K562 (cell line): ENCODE data around the gene POLD1. TPM values are rescaled to one million over a fixed set of nuclear protein-coding genes. Genes with fewer than 3 reads are reported as not detected.

Experiments used
- ATF2 ChIP-seq: sonication (generic); formaldehyde crosslinking; IDR thresholded peaks from 2 replicates; pipeline ENCODE4 v1.8.1; 2022; ENCODE audit warnings: missing genetic modification reagents
- BRD4 ChIP-seq: fragments of 200-600 bp; sonication (generic); IDR thresholded peaks from 2 replicates; pipeline ENCODE4 v1.6.1; 2017; ENCODE audit warnings: inconsistent platforms
- BRD9 ChIP-seq: fragments of 450-650 bp; IDR thresholded peaks from 2 replicates; pipeline ENCODE4 v1.6.1; 2018; ENCODE audit warnings: low read depth; ENCODE audit not compliant: partially characterized antibody
- DPF2 ChIP-seq: fragments of 450-650 bp; IDR thresholded peaks from 2 replicates; pipeline ENCODE4 v1.6.1; 2016
- ETV5 ChIP-seq: sonication (generic); formaldehyde crosslinking; IDR thresholded peaks from 2 replicates; pipeline ENCODE4 v1.4.0; 2020; ENCODE audit warnings: low read depth, mild to moderate bottlenecking, missing genetic modification reagents
- FOXJ2 ChIP-seq: fragments of 200-800 bp; sonication (Bioruptor generic); IDR thresholded peaks from 2 replicates; pipeline ENCODE4 v1.6.1; 2016; ENCODE audit warnings: missing genetic modification characterization, missing compliant biosample characterization
- ILF3 ChIP-seq: fragments of 450-650 bp; IDR thresholded peaks from 2 replicates; pipeline ENCODE4 v1.6.1; 2018; ENCODE audit warnings: antibody characterized with exemption, mild to moderate bottlenecking, moderate library complexity, borderline replicate concordance
- JUN ChIP-seq, 2 experiments: sonication (generic) in 1 of 2; formaldehyde crosslinking in 1 of 2; IDR thresholded peaks; 2 replicates each; pipeline versions ENCODE4 v1.6.1 to v1.8.0; 2012 to 2022; ENCODE audit warnings: borderline replicate concordance in 2 of 2, mild to moderate bottlenecking in 2 of 2, improper control_type of control experiment in 1 of 2, low read depth in 1 of 2, low read length in 1 of 2, missing genetic modification reagents in 1 of 2
- JUND ChIP-seq, 2 experiments: IDR thresholded peaks; 2 replicates in 1 of 2; 3 replicates in 1 of 2; pipeline ENCODE4 v1.6.1; 2011; ENCODE audit warnings: borderline replicate concordance in 2 of 2, low read depth in 2 of 2, low read length in 2 of 2, improper control_type of control experiment in 1 of 2, missing biosample characterization in 1 of 2, missing genetic modification characterization in 1 of 2, missing genetic modification reagents in 1 of 2
- MTA2 ChIP-seq: fragments of 450-650 bp; IDR thresholded peaks from 2 replicates; pipeline ENCODE4 v1.6.1; 2016; ENCODE audit warnings: low read depth
- MTF1 ChIP-seq: fragments of 250-450 bp; sonication (Bioruptor Pico); IDR thresholded peaks from 2 replicates; pipeline ENCODE4 v1.9.0; 2021; ENCODE audit warnings: moderate library complexity, mild to moderate bottlenecking, inconsistent platforms, borderline replicate concordance
- NCOA6 ChIP-seq: fragments of 450-650 bp; IDR thresholded peaks from 2 replicates; pipeline ENCODE4 v1.6.1; 2017; ENCODE audit warnings: mild to moderate bottlenecking
- PRMT5 ChIP-seq: sonication (generic); formaldehyde crosslinking; IDR thresholded peaks from 2 replicates; pipeline ENCODE4 v1.5.0; 2020; ENCODE audit warnings: missing genetic modification reagents
- RAD21 ChIP-seq, 2 experiments: fragments of 250-450 bp in 1 of 2; fragments of 450-650 bp in 1 of 2; sonication (Bioruptor Pico) in 1 of 2; formaldehyde crosslinking in 1 of 2; IDR thresholded peaks in 1 of 2; conservative IDR thresholded peaks in 1 of 2; 2 replicates each; pipeline versions ENCODE4 v1.4.0 to v1.8.0; 2020 to 2022; ENCODE audit warnings: mild to moderate bottlenecking in 2 of 2, moderate library complexity in 1 of 2
- RBM34 ChIP-seq: fragments of 200-400 bp; formaldehyde crosslinking; IDR thresholded peaks from 2 replicates; pipeline ENCODE4 v1.6.1; 2018; ENCODE audit warnings: low read length, borderline replicate concordance; ENCODE audit not compliant: insufficient read depth
- RHOXF2B ChIP-seq: fragments of 250-450 bp; sonication (Bioruptor Pico); conservative IDR thresholded peaks from 2 replicates; pipeline ENCODE4 v1.5.1; 2021
- SAFB ChIP-seq: fragments of 200-400 bp; formaldehyde crosslinking; IDR thresholded peaks from 2 replicates; pipeline ENCODE4 v1.6.1; 2017; ENCODE audit warnings: low read depth, low read length, borderline replicate concordance
- TBL1XR1 ChIP-seq, 2 experiments: IDR thresholded peaks; 2 replicates each; pipeline ENCODE4 v1.6.1; 2012; ENCODE audit warnings: improper control_type of control experiment in 2 of 2, low read length in 2 of 2, mild to moderate bottlenecking in 1 of 2
- TCF7 ChIP-seq: sonication (generic); IDR thresholded peaks from 2 replicates; pipeline ENCODE4 v1.6.1; 2016; ENCODE audit warnings: antibody characterized with exemption, borderline replicate concordance
- ZNF143 ChIP-seq: sonication (generic); formaldehyde crosslinking; IDR thresholded peaks from 2 replicates; pipeline ENCODE4 v1.9.0; 2022; ENCODE audit warnings: mild to moderate bottlenecking, missing genetic modification reagents
- ZNF184 ChIP-seq: sonication (generic); formaldehyde crosslinking; IDR thresholded peaks from 2 replicates; pipeline ENCODE4 v1.5.0; 2020; ENCODE audit warnings: missing genetic modification reagents
- ZNF384 ChIP-seq: IDR thresholded peaks from 2 replicates; pipeline ENCODE4 v1.6.1; 2012; ENCODE audit warnings: low read depth, low read length, improper control_type of control experiment
- ZNF449 ChIP-seq: fragments of 250-450 bp; sonication (Bioruptor Pico); IDR thresholded peaks from 2 replicates; pipeline ENCODE4 v1.8.0; 2022; ENCODE audit warnings: moderate library complexity, mild to moderate bottlenecking, inconsistent platforms
- ZNF668 ChIP-seq: fragments of 250-450 bp; sonication (Bioruptor Pico); IDR thresholded peaks from 2 replicates; pipeline ENCODE4 v1.8.0; 2022; ENCODE audit warnings: mild to moderate bottlenecking, inconsistent platforms
- ZNF785 ChIP-seq: fragments of 250-450 bp; sonication (Bioruptor Pico); IDR thresholded peaks from 2 replicates; pipeline ENCODE4 v1.4.0; 2020; ENCODE audit warnings: mild to moderate bottlenecking
- polyA plus RNA-seq, 8 experiments: library from polyadenylated mRNA; depleted of rRNA in 4 of 8; stranded (reverse) in 5 of 8; unstranded in 3 of 8; fragments of >200 nt; fragmentation: Nextera tagmentation in 2 of 8; fragmentation: Illumina TruSeq in 1 of 8; extraction: Ambion mirVana in 2 of 8; extraction: Trizol in 1 of 8; gene quantifications; 2 replicates each; pipeline versions ENCODE4 v1.2.1 to v1.2.3, GENCODE V29; 2011 to 2014; ENCODE audit warnings: inconsistent platforms in 1 of 8, missing spikeins in 1 of 8
- total RNA-seq, 7 experiments: library from RNA; depleted of rRNA in 6 of 7; stranded (reverse); fragments of >200 nt in 6 of 7; fragmentation: Illumina TruSeq in 2 of 7; extraction: Trizol in 2 of 7; gene quantifications; 2 replicates each; pipeline versions ENCODE4 v1.2.1 to v1.2.3, GENCODE V29; 2011 to 2021; ENCODE audit warnings: low replicate concordance in 1 of 7
- TF ChIP-seq, protein P1 (sequence below): fragments of 250-450 bp; sonication (Bioruptor Pico); IDR thresholded peaks from 2 replicates; pipeline ENCODE4 v1.8.0; 2021; ENCODE audit warnings: borderline replicate concordance, mild to moderate bottlenecking, moderate library complexity; ENCODE audit not compliant: poor library complexity, severe bottlenecking

The POLD1 gene
- total and polyA plus RNA-seq, 9 of the 15 experiments (the other 6 are each of a cell fraction or from before 2014, with no cell fraction given): 1.3 to 312 (median 47.8) TPM

- TF ChIP-seq SAFB (no peak), ILF3 (no peak), RHOXF2B (CRISPR knock-in tag) (no peak), MTA2 (no peak), JUN (IDR thresholded peaks at IDR 0.05; ENCODE audit: borderline replicate concordance, low read depth, low read length) (no peak), JUN (CRISPR knock-in tag; IDR thresholded peaks at IDR 0.05; ENCODE audit: borderline replicate concordance) (no peak), RAD21 (CRISPR knock-in tag; conservative IDR thresholded peaks at IDR 0.05 in 1 of 2, IDR thresholded peaks at IDR 0.05 in 1 of 2) (no peak), ZNF184 (CRISPR knock-in tag) (no peak), BRD9 (no peak), ZNF143 (no peak), TCF7 (no peak), MTF1 (CRISPR knock-in tag) (no peak), ZNF668 (CRISPR knock-in tag) (no peak), ATF2 (CRISPR knock-in tag) (no peak), ZNF449 (CRISPR knock-in tag) (no peak), NCOA6 (no peak), DPF2 (peak; percentile 47; the same call in 1 of the 2 replicates), PRMT5 (CRISPR knock-in tag) (no peak), ETV5 (no peak), JUND (IDR thresholded peaks at IDR 0.05; ENCODE audit: borderline replicate concordance, low read depth, low read length) (peak; percentile 30; the same call in 1 of the 2 replicates), JUND (tag; IDR thresholded peaks at IDR 0.05; ENCODE audit: borderline replicate concordance, low read depth, low read length) (no peak), ZNF384 (no peak), FOXJ2 (tag) (no peak), BRD4 (no peak), RBM34 (no peak), TBL1XR1 (IDR thresholded peaks at IDR 0.05; ENCODE audit: low read length in 2 of 2) (no peak), ZNF785 (no peak)
- TF ChIP-seq, protein P1, sequence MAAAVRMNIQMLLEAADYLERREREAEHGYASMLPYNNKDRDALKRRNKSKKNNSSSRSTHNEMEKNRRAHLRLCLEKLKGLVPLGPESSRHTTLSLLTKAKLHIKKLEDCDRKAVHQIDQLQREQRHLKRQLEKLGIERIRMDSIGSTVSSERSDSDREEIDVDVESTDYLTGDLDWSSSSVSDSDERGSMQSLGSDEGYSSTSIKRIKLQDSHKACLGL: no peak
These were observed 47.4 kb downstream of the POLD1 start (continued) for GRCh38 chr19:50431343-50432220.
